Measurements from ENCODE around the gene DGUOK.

GRCh38 chr2:73933194-73933593, 6.5 kb downstream of the DGUOK start:
- TF ChIP-seq, protein P1, sequence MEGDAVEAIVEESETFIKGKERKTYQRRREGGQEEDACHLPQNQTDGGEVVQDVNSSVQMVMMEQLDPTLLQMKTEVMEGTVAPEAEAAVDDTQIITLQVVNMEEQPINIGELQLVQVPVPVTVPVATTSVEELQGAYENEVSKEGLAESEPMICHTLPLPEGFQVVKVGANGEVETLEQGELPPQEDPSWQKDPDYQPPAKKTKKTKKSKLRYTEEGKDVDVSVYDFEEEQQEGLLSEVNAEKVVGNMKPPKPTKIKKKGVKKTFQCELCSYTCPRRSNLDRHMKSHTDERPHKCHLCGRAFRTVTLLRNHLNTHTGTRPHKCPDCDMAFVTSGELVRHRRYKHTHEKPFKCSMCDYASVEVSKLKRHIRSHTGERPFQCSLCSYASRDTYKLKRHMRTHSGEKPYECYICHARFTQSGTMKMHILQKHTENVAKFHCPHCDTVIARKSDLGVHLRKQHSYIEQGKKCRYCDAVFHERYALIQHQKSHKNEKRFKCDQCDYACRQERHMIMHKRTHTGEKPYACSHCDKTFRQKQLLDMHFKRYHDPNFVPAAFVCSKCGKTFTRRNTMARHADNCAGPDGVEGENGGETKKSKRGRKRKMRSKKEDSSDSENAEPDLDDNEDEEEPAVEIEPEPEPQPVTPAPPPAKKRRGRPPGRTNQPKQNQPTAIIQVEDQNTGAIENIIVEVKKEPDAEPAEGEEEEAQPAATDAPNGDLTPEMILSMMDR (conservative IDR thresholded peaks at IDR 0.05), result no peak
- TF ChIP-seq ZFX (IDR thresholded peaks at IDR 0.05), result no peak
